CD4-positive, alpha-beta T cell (primary cell): ENCODE data around the gene TMEFF2. TPM values are rescaled to one million over a fixed set of nuclear protein-coding genes. Genes with fewer than 3 reads are reported as not detected.

Source experiments
- ATAC-seq: fragments of 200-7000 bp; cut with Tn5 transposase; one replicate; pipeline ENCODE4 v1.10.0; 2022; ENCODE audit warnings: mild to moderate bottlenecking; ENCODE audit not compliant: poor library complexity
- CTCF ChIA-PET: fragments of 350-600 bp; sonication (Branson Sonifier 250); formaldehyde crosslinking; loops from one replicate; lab custom pipeline; 2021; ENCODE audit warnings: antibody characterized with exemption, inconsistent platforms; lab: Charles Lee
- POLR2A ChIA-PET: fragments of 350-600 bp; sonication (Branson Sonifier 250); formaldehyde crosslinking; loops from one replicate; lab custom pipeline; 2021; ENCODE audit warnings: antibody characterized with exemption, inconsistent platforms; lab: Charles Lee
- DNase-seq, 14 experiments: peaks; one replicate each; pipeline ENCODE4 v3.0.0-alpha.2; 2013 to 2020; ENCODE audit warnings: mixed read lengths in 2 of 14
- H3K27ac ChIP-seq, 2 donors: one replicate each; pipeline versions ENCODE4 v1.5.1 to v1.7.0; 2013; ENCODE audit warnings: low read length in 2 of 2, low read depth in 1 of 2, mild to moderate bottlenecking in 1 of 2
- H3K27me3 ChIP-seq, 2 experiments: 1 replicate in 1 of 2; 2 replicates in 1 of 2; pipeline versions ENCODE4 v1.6.1 to v1.7.0; 2013; ENCODE audit warnings: low read length in 2 of 2, control low read depth in 1 of 2, mild to moderate bottlenecking in 1 of 2, moderate library complexity in 1 of 2; ENCODE audit not compliant: insufficient read depth in 2 of 2, control insufficient read depth in 1 of 2
- H3K36me3 ChIP-seq: one replicate; pipeline ENCODE4 v1.6.1; 2013; ENCODE audit warnings: low read length, control low read depth; ENCODE audit not compliant: insufficient read depth
- H3K4me1 ChIP-seq: one replicate; pipeline ENCODE4 v1.6.1; 2013; ENCODE audit warnings: low read length, control low read depth; ENCODE audit not compliant: insufficient read depth
- H3K4me3 ChIP-seq: one replicate; pipeline ENCODE4 v1.5.1; 2013; ENCODE audit warnings: mild to moderate bottlenecking, low read length, moderate library complexity
- H3K9me3 ChIP-seq, 2 experiments: 1 replicate in 1 of 2; 2 replicates in 1 of 2; pipeline versions ENCODE4 v1.6.1 to v1.7.0; 2013; ENCODE audit warnings: low read length in 2 of 2, mild to moderate bottlenecking in 2 of 2, control low read depth in 1 of 2, moderate library complexity in 1 of 2; ENCODE audit not compliant: control insufficient read depth in 1 of 2, insufficient read depth in 1 of 2
- H3K27ac Mint-ChIP-seq: one replicate; pipeline ENCODE4 v1.8.0; 2020; ENCODE audit warnings: mixed read lengths
- H3K27me3 Mint-ChIP-seq: one replicate; pipeline ENCODE4 v1.8.0; 2021; ENCODE audit warnings: mixed read lengths
- H3K36me3 Mint-ChIP-seq: one replicate; pipeline ENCODE4 v1.8.0; 2021; ENCODE audit warnings: low read depth, mixed read lengths
- H3K4me1 Mint-ChIP-seq: one replicate; pipeline ENCODE4 v1.8.0; 2021; ENCODE audit warnings: low read depth, mixed read lengths
- H3K4me3 Mint-ChIP-seq: one replicate; pipeline ENCODE4 v1.8.0; 2020; ENCODE audit warnings: mild to moderate bottlenecking, mixed read lengths
- H3K9me3 Mint-ChIP-seq: one replicate; pipeline ENCODE4 v1.8.0; 2020; ENCODE audit warnings: mixed read lengths
- intact Hi-C, 2 experiments: fragments of 100-400 bp; cut with DNase I in 1 of 2; cut with micrococcal nuclease in 1 of 2; formaldehyde crosslinking; loops; one replicate each; pipeline versions ENCODE4 v1.15.1 to v1.9.0; 2023 to 2025; cut with DNase I, micrococcal nuclease
- total RNA-seq, 174 experiments: library from RNA in 2 of 174; stranded (reverse) in 2 of 174; gene quantifications; one replicate each; pipeline ENCODE4 v1.2.3 and lab custom pipeline; 2021 to 2026
- TF ChIP-seq, protein P1 (sequence below): fragments of 200-600 bp; IDR thresholded peaks from one replicate; pipeline ENCODE4 v1.8.0; 2022; ENCODE audit warnings: antibody characterized with exemption, mild to moderate bottlenecking

Gene TMEFF2
- total RNA-seq, 2 experiments from 2014 or later = not detected

DNA sequence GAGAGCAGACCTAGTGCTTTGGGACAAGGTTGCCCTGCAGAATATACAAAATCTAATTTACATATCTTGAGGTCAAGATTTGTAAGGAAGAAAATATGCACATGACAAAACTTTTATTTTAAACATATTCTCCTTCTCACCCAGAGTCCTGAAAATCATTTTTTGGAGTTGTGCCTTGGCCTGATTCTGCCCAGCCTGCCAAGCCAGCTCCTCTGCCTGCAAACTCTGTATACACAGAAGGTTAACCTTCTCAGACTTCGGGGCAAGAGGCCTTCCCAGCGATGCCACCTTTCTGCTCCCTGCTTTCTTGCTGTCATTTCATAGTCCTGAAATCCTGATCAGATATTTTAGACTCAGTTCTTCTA lies 252.0 kb downstream of the TMEFF2 start:
- H3K4me1 Mint-ChIP-seq = no peaks in the 10 kb centered on the region
- TF ChIP-seq, protein P1, sequence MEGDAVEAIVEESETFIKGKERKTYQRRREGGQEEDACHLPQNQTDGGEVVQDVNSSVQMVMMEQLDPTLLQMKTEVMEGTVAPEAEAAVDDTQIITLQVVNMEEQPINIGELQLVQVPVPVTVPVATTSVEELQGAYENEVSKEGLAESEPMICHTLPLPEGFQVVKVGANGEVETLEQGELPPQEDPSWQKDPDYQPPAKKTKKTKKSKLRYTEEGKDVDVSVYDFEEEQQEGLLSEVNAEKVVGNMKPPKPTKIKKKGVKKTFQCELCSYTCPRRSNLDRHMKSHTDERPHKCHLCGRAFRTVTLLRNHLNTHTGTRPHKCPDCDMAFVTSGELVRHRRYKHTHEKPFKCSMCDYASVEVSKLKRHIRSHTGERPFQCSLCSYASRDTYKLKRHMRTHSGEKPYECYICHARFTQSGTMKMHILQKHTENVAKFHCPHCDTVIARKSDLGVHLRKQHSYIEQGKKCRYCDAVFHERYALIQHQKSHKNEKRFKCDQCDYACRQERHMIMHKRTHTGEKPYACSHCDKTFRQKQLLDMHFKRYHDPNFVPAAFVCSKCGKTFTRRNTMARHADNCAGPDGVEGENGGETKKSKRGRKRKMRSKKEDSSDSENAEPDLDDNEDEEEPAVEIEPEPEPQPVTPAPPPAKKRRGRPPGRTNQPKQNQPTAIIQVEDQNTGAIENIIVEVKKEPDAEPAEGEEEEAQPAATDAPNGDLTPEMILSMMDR = no peak
- Histone ChIP-seq H3K4me1 (no peaks in the 10 kb centered on the region), H3K4me3 (no peak overlapping the region), H3K9me3 (no peaks in the 10 kb centered on the region), H3K27ac (no peak overlapping the region), H3K27me3 (no peaks in the 10 kb centered on the region), H3K36me3 (no peaks in the 10 kb centered on the region)
- H3K36me3 Mint-ChIP-seq = no peaks in the 10 kb centered on the region
- CTCF ChIA-PET = no interaction called here
- intact Hi-C loops = no loop called here
- no peaks in the 10 kb centered on the region for H3K9me3 Mint-ChIP-seq
- peaks cover 8% of the 10 kb centered on the region for H3K27me3 Mint-ChIP-seq
- H3K27ac Mint-ChIP-seq = no peak overlapping the region
- no peak overlapping the region for H3K4me3 Mint-ChIP-seq
- ATAC-seq (no peak), DNase-seq (no peak)
- POLR2A ChIA-PET = no interaction called here

DNA sequence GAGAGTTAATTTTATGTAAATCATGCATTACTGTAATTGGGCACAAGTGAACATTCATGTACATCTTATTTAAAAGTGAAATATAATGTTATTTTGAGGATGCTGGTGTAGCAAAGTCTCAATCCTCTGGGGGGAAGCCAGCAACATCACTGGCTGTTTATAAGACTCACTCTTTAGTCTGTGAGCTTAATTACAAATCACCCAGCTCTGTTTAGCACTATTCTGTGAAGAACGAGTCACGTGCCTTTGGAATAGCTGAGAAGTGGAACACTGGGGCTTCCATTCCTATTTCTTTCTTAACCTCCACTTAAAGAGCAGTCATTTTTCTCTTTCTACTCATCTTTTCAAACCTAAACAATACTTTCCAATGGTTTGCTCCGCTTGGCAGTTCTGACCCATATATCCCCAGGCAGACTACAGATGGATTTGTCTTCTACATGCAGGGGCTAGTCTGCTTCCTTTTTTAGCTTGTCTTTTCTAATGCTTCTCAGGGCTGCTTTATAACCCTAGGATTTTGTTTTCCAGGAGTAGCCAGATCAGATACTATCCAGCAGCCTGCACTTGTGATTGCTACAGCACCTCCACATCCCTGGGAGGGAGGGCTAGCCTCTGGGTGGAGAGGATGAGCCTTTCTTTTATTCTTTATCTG lies 252.5 kb downstream of the TMEFF2 start:
- Histone ChIP-seq H3K27me3 (no peaks in the 10 kb centered on the region), H3K27ac (no peak overlapping the region), H3K9me3 (no peaks in the 10 kb centered on the region), H3K4me1 (no peaks in the 10 kb centered on the region), H3K4me3 (no peak overlapping the region), H3K36me3 (no peaks in the 10 kb centered on the region)
- intact Hi-C loops = no loop called here
- ChIA-PET POLR2A (no interaction called here), CTCF (no interaction called here)
- DNase-seq (no peak), ATAC-seq (no peak)
- Mint-ChIP-seq H3K9me3 (no peaks in the 10 kb centered on the region), H3K27me3 (peaks cover 6% of the 10 kb centered on the region), H3K4me3 (no peak overlapping the region), H3K4me1 (no peaks in the 10 kb centered on the region), H3K27ac (no peak overlapping the region), H3K36me3 (no peaks in the 10 kb centered on the region)
- TF ChIP-seq, protein P1 = no peak

DNA sequence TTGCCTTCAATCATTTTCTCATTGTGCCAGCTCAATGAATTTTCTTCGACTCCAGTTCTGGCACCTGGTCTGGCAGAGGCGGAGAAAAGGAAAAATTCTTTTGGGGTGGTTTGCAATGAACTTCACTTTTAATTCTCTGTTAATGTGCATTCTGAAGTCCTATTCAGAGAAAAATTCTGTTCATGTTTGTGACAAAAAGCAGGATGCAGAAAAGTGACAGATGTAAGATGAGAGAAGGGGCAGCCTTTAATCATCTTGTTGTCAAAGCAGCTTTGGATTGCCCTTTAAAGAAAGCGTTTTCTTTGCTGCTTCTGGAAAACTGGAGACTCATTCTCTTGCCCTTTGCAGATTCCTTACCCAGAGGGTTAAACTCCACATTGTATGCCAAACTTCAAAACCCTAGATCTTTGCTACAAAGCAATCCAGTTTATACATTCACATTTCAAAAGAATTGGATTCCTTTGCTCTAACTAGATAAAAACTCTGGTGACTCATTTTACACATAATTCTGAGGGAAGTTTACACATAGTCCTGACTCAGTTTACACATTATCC lies 253.3 kb downstream of the TMEFF2 start:
- H3K4me3 ChIP-seq = no peak overlapping the region
- no peaks in the 10 kb centered on the region for H3K9me3 Mint-ChIP-seq
- H3K4me1 ChIP-seq = no peaks in the 10 kb centered on the region
- DNase-seq (no peak), ATAC-seq (no peak)
- no peaks in the 10 kb centered on the region for H3K36me3 Mint-ChIP-seq
- intact Hi-C loops = no loop called here
- CTCF ChIA-PET = no interaction called here
- H3K36me3 ChIP-seq = no peaks in the 10 kb centered on the region
- H3K9me3 ChIP-seq = no peaks in the 10 kb centered on the region
- H3K4me3 Mint-ChIP-seq = no peak overlapping the region
- no peaks in the 10 kb centered on the region for H3K4me1 Mint-ChIP-seq
- POLR2A ChIA-PET = no interaction called here
- TF ChIP-seq, protein P1 = no peak
- H3K27ac Mint-ChIP-seq = no peak overlapping the region
- H3K27me3 ChIP-seq = no peaks in the 10 kb centered on the region
- peaks cover 10% of the 10 kb centered on the region for H3K27me3 Mint-ChIP-seq
- H3K27ac ChIP-seq = no peak overlapping the region
